GM23338 (cell line): ENCODE results near the gene GLI3. TPM values are rescaled to one million over a fixed set of nuclear protein-coding genes. Genes with fewer than 3 reads are reported as not detected.

ENCODE experiments used
- ATAC-seq: fragments of 200-7000 bp; cut with Tn5 transposase; 3 replicates; pipeline ENCODE4 v1.9.1; 2020
- DNase-seq: peaks from one replicate; pipeline ENCODE4 v3.0.0-alpha.2; 2015; ENCODE audit warnings: low spot score
- H2AFZ ChIP-seq: fragments of 200-600 bp; sonication (generic); 2 replicates; pipeline ENCODE4 v1.8.0; 2016; ENCODE audit warnings: antibody characterized with exemption, mild to moderate bottlenecking, moderate library complexity
- H3F3A ChIP-seq: fragments of 200-600 bp; sonication (generic); replicated peaks from 2 replicates; pipeline ENCODE4 v1.8.0; 2017; ENCODE audit warnings: antibody characterized with exemption, mixed run types, low read depth
- H3K27ac ChIP-seq: fragments of 200-600 bp; sonication (generic); 2 replicates; pipeline ENCODE4 v1.6.1; 2016; ENCODE audit warnings: low read depth
- H3K27me3 ChIP-seq: fragments of 200-600 bp; sonication (generic); 2 replicates; pipeline ENCODE4 v1.8.0; 2016; ENCODE audit warnings: mild to moderate bottlenecking, mixed run types, moderate library complexity; ENCODE audit not compliant: insufficient read depth
- H3K36me3 ChIP-seq: fragments of 200-600 bp; sonication (generic); 2 replicates; pipeline ENCODE4 v1.8.0; 2016; ENCODE audit warnings: mild to moderate bottlenecking; ENCODE audit not compliant: insufficient read depth
- H3K4me1 ChIP-seq: fragments of 200-600 bp; sonication (generic); 2 replicates; pipeline ENCODE4 v1.8.0; 2016; ENCODE audit warnings: mild to moderate bottlenecking, moderate library complexity; ENCODE audit not compliant: insufficient read depth
- H3K4me2 ChIP-seq: fragments of 200-600 bp; sonication (generic); 2 replicates; pipeline ENCODE4 v1.7.1; 2017; ENCODE audit warnings: mixed run types
- H3K4me3 ChIP-seq: fragments of 200-600 bp; sonication (generic); 2 replicates; pipeline ENCODE4 v1.6.1; 2016; ENCODE audit warnings: mixed run types
- H3K79me2 ChIP-seq: fragments of 200-600 bp; sonication (generic); replicated peaks from 2 replicates; pipeline ENCODE4 v1.8.0; 2017; ENCODE audit warnings: mild to moderate bottlenecking; ENCODE audit not compliant: insufficient read depth
- H3K9me2 ChIP-seq: fragments of 200-600 bp; sonication (generic); 2 replicates; pipeline ENCODE4 v1.8.0; 2017; ENCODE audit not compliant: insufficient read depth
- H4K20me1 ChIP-seq: fragments of 200-600 bp; sonication (generic); replicated peaks from 2 replicates; pipeline ENCODE4 v1.8.0; 2017; ENCODE audit warnings: mild to moderate bottlenecking; ENCODE audit not compliant: insufficient read depth
- H3K27ac Mint-ChIP-seq: 2 replicates; pipeline ENCODE4 v1.8.0; 2020; ENCODE audit warnings: inconsistent platforms, mild to moderate bottlenecking, moderate library complexity, mixed read lengths
- H3K27me3 Mint-ChIP-seq: 3 replicates; pipeline ENCODE4 v1.8.0; 2022; ENCODE audit warnings: low read depth, mild to moderate bottlenecking, moderate library complexity, mixed read lengths, inconsistent platforms; ENCODE audit not compliant: insufficient read depth, poor library complexity
- H3K36me3 Mint-ChIP-seq: 3 replicates; pipeline ENCODE4 v1.8.0; 2021; ENCODE audit warnings: low read depth, mild to moderate bottlenecking, inconsistent platforms, moderate library complexity, mixed read lengths
- H3K4me1 Mint-ChIP-seq: 3 replicates; pipeline ENCODE4 v1.8.0; 2020; ENCODE audit warnings: mild to moderate bottlenecking, inconsistent platforms, mixed read lengths
- H3K4me3 Mint-ChIP-seq: 3 replicates; pipeline ENCODE4 v1.8.0; 2021; ENCODE audit warnings: moderate library complexity, mild to moderate bottlenecking, inconsistent platforms, mixed read lengths
- H3K9me3 Mint-ChIP-seq: 3 replicates; pipeline ENCODE4 v1.8.0; 2020; ENCODE audit warnings: moderate library complexity, mild to moderate bottlenecking, inconsistent platforms, mixed read lengths
- CREB1 ChIP-seq: fragments of 250-450 bp; sonication (Bioruptor Pico); IDR thresholded peaks from 2 replicates; pipeline ENCODE4 v1.5.0; 2020; ENCODE audit warnings: low read depth, mild to moderate bottlenecking, moderate library complexity
- EZH2 ChIP-seq: fragments of 200-600 bp; sonication (generic); IDR thresholded peaks from one replicate; pipeline ENCODE4 v1.8.0; 2017; ENCODE audit warnings: antibody characterized with exemption, mild to moderate bottlenecking, low read depth; ENCODE audit not compliant: unreplicated experiment
- EZH2phosphoT487 ChIP-seq: fragments of 200-600 bp; sonication (generic); IDR thresholded peaks from one replicate; pipeline ENCODE4 v1.8.1; 2018; ENCODE audit warnings: antibody characterized with exemption; ENCODE audit not compliant: unreplicated experiment
- JUNB ChIP-seq: IDR thresholded peaks from one replicate; pipeline ENCODE4 v1.6.1; 2016; ENCODE audit warnings: antibody characterized with exemption; ENCODE audit not compliant: unreplicated experiment
- NANOG ChIP-seq: IDR thresholded peaks from 2 replicates; pipeline ENCODE4 v1.6.1; 2016; ENCODE audit warnings: antibody characterized with exemption, borderline replicate concordance
- POLR2AphosphoS5 ChIP-seq: IDR thresholded peaks from 2 replicates; pipeline ENCODE4 v1.6.1; 2016; ENCODE audit warnings: antibody characterized with exemption, low read depth
- STAT1 ChIP-seq: IDR thresholded peaks from one replicate; pipeline ENCODE4 v1.6.1; 2016; ENCODE audit warnings: antibody characterized with exemption; ENCODE audit not compliant: unreplicated experiment
- ZNF114 ChIP-seq: fragments of 250-450 bp; sonication (Bioruptor Pico); IDR thresholded peaks from 2 replicates; pipeline ENCODE4 v1.5.0; 2020; ENCODE audit warnings: mild to moderate bottlenecking, moderate library complexity
- ZNF331 ChIP-seq: fragments of 250-450 bp; sonication (Bioruptor Pico); IDR thresholded peaks from 2 replicates; pipeline ENCODE4 v1.5.0; 2020; ENCODE audit warnings: low read depth, mild to moderate bottlenecking, moderate library complexity
- polyA plus RNA-seq: library from polyadenylated mRNA; unstranded; fragments of >200 nt; fragmentation: Nextera tagmentation; extraction: Ambion mirVana; gene quantifications from 2 replicates; pipeline ENCODE4 v1.2.1, GENCODE V29; 2016
- total RNA-seq: library from RNA; depleted of rRNA; stranded (reverse); fragments of >200 nt; shearing (Covaris generic); gene quantifications from 2 replicates; pipeline ENCODE4 v1.2.3, GENCODE V29; 2014
- TF ChIP-seq, protein P1 (sequence below): IDR thresholded peaks from 2 replicates; pipeline ENCODE4 v1.6.1; 2016; ENCODE audit warnings: antibody characterized with exemption
- TF ChIP-seq, protein P2 (sequence below): IDR thresholded peaks from one replicate; pipeline ENCODE4 v1.6.1; 2018; ENCODE audit warnings: antibody characterized with exemption; ENCODE audit not compliant: unreplicated experiment
- TF ChIP-seq, protein P3 (sequence below), 2 experiments: fragments of 200-600 bp in 1 of 2; sonication (generic) in 1 of 2; conservative IDR thresholded peaks; 2 replicates each; pipeline versions ENCODE4 v1.5.1 to v1.6.1; 2016 to 2017; ENCODE audit warnings: antibody characterized with exemption in 2 of 2, low read depth in 2 of 2, mild to moderate bottlenecking in 2 of 2, moderate library complexity in 1 of 2
- TF ChIP-seq, protein P4 (sequence below): fragments of 250-450 bp; sonication (Bioruptor Pico); IDR thresholded peaks from 2 replicates; pipeline ENCODE4 v1.5.0; 2020; ENCODE audit warnings: mild to moderate bottlenecking, moderate library complexity

Gene GLI3
- total and polyA plus RNA-seq, 2 experiments from 2014 or later: 16.1 to 17.9 TPM

- Histone ChIP-seq H3F3A (no peaks in the 10 kb centered on the region), H3K79me2 (no peaks in the 10 kb centered on the region), H3K9me2 (no peaks in the 10 kb centered on the region), H3K4me3 (no peak overlapping the region), H2AFZ (no peak overlapping the region), H3K27ac (no peak overlapping the region), H3K27me3 (no peaks in the 10 kb centered on the region), H3K4me1 (no peaks in the 10 kb centered on the region), H3K36me3 (no peaks in the 10 kb centered on the region), H3K4me2 (no peak overlapping the region), H4K20me1 (no peaks in the 10 kb centered on the region)
- H3K4me3 Mint-ChIP-seq: no peak overlapping the region
- H3K36me3 Mint-ChIP-seq: peaks cover 18% of the 10 kb centered on the region; the same call in 2 of the 3 replicates
- no peaks in the 10 kb centered on the region for H3K4me1 Mint-ChIP-seq
- no peak overlapping the region for H3K27ac Mint-ChIP-seq
- no peaks in the 10 kb centered on the region for H3K9me3 Mint-ChIP-seq
- no peak for DNase-seq
- TF ChIP-seq EZH2 (no peak), NANOG (no peak), STAT1 (no peak), ZNF331 (CRISPR knock-in tag) (no peak), CREB1 (no peak), JUNB (no peak), ZNF114 (CRISPR knock-in tag) (no peak), POLR2AphosphoS5 (no peak), EZH2phosphoT487 (no peak)
- TF ChIP-seq, protein P1, sequence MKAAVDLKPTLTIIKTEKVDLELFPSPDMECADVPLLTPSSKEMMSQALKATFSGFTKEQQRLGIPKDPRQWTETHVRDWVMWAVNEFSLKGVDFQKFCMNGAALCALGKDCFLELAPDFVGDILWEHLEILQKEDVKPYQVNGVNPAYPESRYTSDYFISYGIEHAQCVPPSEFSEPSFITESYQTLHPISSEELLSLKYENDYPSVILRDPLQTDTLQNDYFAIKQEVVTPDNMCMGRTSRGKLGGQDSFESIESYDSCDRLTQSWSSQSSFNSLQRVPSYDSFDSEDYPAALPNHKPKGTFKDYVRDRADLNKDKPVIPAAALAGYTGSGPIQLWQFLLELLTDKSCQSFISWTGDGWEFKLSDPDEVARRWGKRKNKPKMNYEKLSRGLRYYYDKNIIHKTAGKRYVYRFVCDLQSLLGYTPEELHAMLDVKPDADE: no peak
- TF ChIP-seq, protein P2, sequence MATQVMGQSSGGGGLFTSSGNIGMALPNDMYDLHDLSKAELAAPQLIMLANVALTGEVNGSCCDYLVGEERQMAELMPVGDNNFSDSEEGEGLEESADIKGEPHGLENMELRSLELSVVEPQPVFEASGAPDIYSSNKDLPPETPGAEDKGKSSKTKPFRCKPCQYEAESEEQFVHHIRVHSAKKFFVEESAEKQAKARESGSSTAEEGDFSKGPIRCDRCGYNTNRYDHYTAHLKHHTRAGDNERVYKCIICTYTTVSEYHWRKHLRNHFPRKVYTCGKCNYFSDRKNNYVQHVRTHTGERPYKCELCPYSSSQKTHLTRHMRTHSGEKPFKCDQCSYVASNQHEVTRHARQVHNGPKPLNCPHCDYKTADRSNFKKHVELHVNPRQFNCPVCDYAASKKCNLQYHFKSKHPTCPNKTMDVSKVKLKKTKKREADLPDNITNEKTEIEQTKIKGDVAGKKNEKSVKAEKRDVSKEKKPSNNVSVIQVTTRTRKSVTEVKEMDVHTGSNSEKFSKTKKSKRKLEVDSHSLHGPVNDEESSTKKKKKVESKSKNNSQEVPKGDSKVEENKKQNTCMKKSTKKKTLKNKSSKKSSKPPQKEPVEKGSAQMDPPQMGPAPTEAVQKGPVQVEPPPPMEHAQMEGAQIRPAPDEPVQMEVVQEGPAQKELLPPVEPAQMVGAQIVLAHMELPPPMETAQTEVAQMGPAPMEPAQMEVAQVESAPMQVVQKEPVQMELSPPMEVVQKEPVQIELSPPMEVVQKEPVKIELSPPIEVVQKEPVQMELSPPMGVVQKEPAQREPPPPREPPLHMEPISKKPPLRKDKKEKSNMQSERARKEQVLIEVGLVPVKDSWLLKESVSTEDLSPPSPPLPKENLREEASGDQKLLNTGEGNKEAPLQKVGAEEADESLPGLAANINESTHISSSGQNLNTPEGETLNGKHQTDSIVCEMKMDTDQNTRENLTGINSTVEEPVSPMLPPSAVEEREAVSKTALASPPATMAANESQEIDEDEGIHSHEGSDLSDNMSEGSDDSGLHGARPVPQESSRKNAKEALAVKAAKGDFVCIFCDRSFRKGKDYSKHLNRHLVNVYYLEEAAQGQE: no peak
- TF ChIP-seq, protein P3, sequence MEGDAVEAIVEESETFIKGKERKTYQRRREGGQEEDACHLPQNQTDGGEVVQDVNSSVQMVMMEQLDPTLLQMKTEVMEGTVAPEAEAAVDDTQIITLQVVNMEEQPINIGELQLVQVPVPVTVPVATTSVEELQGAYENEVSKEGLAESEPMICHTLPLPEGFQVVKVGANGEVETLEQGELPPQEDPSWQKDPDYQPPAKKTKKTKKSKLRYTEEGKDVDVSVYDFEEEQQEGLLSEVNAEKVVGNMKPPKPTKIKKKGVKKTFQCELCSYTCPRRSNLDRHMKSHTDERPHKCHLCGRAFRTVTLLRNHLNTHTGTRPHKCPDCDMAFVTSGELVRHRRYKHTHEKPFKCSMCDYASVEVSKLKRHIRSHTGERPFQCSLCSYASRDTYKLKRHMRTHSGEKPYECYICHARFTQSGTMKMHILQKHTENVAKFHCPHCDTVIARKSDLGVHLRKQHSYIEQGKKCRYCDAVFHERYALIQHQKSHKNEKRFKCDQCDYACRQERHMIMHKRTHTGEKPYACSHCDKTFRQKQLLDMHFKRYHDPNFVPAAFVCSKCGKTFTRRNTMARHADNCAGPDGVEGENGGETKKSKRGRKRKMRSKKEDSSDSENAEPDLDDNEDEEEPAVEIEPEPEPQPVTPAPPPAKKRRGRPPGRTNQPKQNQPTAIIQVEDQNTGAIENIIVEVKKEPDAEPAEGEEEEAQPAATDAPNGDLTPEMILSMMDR (conservative IDR thresholded peaks at IDR 0.05; ENCODE audit: low read depth in 2 of 2): no peak
- TF ChIP-seq, protein P4, sequence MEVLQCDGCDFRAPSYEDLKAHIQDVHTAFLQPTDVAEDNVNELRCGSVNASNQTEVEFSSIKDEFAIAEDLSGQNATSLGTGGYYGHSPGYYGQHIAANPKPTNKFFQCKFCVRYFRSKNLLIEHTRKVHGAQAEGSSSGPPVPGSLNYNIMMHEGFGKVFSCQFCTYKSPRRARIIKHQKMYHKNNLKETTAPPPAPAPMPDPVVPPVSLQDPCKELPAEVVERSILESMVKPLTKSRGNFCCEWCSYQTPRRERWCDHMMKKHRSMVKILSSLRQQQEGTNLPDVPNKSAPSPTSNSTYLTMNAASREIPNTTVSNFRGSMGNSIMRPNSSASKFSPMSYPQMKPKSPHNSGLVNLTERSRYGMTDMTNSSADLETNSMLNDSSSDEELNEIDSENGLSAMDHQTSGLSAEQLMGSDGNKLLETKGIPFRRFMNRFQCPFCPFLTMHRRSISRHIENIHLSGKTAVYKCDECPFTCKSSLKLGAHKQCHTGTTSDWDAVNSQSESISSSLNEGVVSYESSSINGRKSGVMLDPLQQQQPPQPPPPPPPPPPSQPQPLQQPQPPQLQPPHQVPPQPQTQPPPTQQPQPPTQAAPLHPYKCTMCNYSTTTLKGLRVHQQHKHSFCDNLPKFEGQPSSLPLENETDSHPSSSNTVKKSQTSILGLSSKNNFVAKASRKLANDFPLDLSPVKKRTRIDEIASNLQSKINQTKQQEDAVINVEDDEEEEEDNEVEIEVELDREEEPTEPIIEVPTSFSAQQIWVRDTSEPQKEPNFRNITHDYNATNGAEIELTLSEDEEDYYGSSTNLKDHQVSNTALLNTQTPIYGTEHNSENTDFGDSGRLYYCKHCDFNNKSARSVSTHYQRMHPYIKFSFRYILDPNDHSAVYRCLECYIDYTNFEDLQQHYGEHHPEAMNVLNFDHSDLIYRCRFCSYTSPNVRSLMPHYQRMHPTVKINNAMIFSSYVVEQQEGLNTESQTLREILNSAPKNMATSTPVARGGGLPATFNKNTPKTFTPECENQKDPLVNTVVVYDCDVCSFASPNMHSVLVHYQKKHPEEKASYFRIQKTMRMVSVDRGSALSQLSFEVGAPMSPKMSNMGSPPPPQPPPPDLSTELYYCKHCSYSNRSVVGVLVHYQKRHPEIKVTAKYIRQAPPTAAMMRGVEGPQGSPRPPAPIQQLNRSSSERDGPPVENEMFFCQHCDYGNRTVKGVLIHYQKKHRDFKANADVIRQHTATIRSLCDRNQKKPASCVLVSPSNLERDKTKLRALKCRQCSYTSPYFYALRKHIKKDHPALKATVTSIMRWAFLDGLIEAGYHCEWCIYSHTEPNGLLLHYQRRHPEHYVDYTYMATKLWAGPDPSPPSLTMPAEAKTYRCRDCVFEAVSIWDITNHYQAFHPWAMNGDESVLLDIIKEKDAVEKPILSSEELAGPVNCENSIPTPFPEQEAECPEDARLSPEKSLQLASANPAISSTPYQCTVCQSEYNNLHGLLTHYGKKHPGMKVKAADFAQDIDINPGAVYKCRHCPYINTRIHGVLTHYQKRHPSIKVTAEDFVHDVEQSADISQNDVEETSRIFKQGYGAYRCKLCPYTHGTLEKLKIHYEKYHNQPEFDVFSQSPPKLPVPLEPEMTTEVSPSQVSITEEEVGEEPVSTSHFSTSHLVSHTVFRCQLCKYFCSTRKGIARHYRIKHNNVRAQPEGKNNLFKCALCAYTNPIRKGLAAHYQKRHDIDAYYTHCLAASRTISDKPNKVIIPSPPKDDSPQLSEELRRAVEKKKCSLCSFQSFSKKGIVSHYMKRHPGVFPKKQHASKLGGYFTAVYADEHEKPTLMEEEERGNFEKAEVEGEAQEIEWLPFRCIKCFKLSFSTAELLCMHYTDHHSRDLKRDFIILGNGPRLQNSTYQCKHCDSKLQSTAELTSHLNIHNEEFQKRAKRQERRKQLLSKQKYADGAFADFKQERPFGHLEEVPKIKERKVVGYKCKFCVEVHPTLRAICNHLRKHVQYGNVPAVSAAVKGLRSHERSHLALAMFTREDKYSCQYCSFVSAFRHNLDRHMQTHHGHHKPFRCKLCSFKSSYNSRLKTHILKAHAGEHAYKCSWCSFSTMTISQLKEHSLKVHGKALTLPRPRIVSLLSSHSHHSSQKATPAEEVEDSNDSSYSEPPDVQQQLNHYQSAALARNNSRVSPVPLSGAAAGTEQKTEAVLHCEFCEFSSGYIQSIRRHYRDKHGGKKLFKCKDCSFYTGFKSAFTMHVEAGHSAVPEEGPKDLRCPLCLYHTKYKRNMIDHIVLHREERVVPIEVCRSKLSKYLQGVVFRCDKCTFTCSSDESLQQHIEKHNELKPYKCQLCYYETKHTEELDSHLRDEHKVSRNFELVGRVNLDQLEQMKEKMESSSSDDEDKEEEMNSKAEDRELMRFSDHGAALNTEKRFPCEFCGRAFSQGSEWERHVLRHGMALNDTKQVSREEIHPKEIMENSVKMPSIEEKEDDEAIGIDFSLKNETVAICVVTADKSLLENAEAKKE (CRISPR knock-in tag): no peak
- ATAC-seq: no peak
- H3K27me3 Mint-ChIP-seq: peaks cover 2% of the 10 kb centered on the region
These were observed 272.7 kb downstream of the GLI3 start for GRCh38 chr7:41964183-41964753.
